ENCODE results near the gene UBE2Z.
A peak's percentile ranks its signal among the peaks of the same experiment; 100 is the strongest.

Gene UBE2Z

GRCh38 chr17:48952904-48953303, 44.7 kb downstream of the UBE2Z start:
- DNase-seq, result no peak
- Histone ChIP-seq H3K9me3 (ENCODE audit: severe bottlenecking) (no peaks in the 10 kb centered on the region), H3K4me3 (ENCODE audit: low read depth, low read length) (no peak overlapping the region), H3K27me3 (ENCODE audit: insufficient read depth, low read depth, severe bottlenecking) (no peaks in the 10 kb centered on the region), H3K36me3 (no peaks in the 10 kb centered on the region), H3K27ac (no peak overlapping the region)
- no peak for TF ChIP-seq CTCF (IDR thresholded peaks at IDR 0.05; ENCODE audit: low read depth, low read length)

DNA sequence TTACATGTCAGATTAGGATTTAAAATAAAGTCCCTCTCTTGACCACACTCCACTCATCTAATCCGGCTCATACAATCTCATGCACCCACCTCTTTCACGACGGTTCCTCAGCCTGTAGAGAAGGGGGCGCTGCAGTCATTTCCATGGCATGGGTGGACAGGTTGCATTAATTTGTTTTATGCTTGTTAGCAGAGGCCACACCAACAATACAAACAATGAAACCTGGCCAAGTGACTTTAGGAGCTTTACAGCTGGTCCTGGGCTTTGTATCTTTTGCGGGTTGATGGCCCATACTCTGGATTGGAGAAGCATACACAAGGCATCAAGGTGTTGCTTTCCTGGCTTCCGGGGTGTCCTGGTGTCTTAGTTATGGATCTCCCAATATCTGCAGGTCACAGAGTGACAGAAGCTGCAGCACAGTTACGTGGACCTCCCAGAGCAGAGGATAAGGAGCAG, 46.1 kb downstream of the UBE2Z start:
- H3K36me3 ChIP-seq, result no peaks in the 10 kb centered on the region
- H3K27ac ChIP-seq, result peak overlapping the region; percentile 42
- no peaks in the 10 kb centered on the region for H3K27me3 ChIP-seq (ENCODE audit: insufficient read depth, low read depth, severe bottlenecking)
- H3K9me3 ChIP-seq (ENCODE audit: severe bottlenecking), result no peaks in the 10 kb centered on the region
- peak; percentile 85 for TF ChIP-seq CTCF (IDR thresholded peaks at IDR 0.05; ENCODE audit: low read depth, low read length)
- peak; percentile 94 for DNase-seq
- peak overlapping the region; percentile 11; the same call in 1 of the 2 replicates for H3K4me3 ChIP-seq (ENCODE audit: low read depth, low read length)

DNA sequence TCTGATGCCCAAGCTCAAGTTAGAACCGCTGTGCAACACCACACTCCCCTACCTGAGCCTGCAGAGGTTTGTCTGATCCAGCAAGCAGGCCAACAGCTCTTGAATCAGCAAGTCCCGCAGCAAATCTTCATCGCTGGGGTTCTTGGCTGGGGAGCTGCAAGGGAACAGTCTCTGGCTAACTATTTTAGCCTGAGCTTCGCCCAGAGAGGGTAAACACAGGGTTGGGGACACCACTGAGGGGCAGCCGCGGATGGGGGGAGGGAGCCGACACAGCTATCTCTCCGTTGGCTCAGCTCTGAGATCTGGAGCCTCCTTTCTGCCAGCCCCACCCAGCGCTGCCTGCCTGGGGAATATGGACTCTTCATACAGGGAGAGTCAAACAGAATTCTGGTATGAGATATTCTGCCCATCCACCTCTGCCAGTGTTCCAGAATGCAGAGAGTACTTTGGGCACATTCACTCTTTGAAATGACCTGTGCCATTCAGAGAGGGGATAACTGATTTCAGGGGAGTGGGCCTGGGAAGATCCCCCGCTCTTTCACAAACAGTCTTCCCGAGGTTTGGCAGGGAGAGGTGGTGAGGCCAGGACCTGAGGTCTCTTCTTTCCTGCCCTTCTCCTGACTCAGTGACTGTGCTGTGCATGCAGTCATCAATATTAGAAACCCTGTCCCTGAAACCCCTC, 52.8 kb downstream of the UBE2Z start:
- Histone ChIP-seq H3K9me3 (ENCODE audit: severe bottlenecking) (no peaks in the 10 kb centered on the region), H3K27me3 (ENCODE audit: insufficient read depth, low read depth, severe bottlenecking) (no peaks in the 10 kb centered on the region), H3K36me3 (no peaks in the 10 kb centered on the region), H3K4me3 (ENCODE audit: low read depth, low read length) (peak overlapping the region; percentile 31), H3K27ac (peak overlapping the region; percentile 74)
- peak; percentile 84 for DNase-seq
- no peak for TF ChIP-seq CTCF (IDR thresholded peaks at IDR 0.05; ENCODE audit: low read depth, low read length)

DNA sequence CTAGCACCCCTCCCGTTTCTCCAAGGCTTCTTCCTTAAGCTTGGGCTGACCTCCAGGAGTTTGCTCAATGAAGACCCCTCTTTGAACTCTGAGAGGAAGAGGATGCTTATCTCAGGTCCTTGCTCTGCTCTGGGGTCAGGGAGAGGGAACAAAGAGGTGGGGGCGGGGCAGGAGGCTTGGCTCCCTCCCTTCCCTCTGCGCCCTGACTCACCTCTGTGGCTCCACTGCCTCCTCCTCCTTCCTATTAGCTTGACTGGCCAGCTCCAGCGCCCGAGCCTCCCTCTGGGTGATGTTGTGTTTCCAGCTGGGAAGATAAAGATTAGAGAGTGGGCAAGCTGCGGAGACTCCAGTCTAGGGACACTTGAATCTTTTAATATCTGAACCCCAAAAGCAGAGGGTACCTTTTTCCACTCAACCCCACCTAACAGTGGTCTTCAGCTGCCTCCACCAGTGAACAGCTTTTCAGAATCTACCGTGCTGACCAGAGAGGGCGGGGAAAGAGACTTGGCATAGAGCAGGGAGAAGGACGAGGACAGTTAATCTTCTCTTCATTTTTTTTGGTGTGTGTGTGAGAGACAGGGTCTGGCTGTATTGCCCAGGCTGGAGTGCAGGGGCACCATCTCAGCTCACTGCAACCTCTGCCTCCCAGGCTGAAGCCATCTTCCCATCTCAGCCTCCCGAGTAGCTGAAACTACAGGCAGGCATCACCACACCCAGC, 53.5 kb downstream of the UBE2Z start:
- Histone ChIP-seq H3K4me3 (ENCODE audit: low read depth, low read length) (peak overlapping the region; percentile 31), H3K27ac (peak overlapping the region; percentile 74), H3K27me3 (ENCODE audit: insufficient read depth, low read depth, severe bottlenecking) (no peaks in the 10 kb centered on the region), H3K36me3 (no peaks in the 10 kb centered on the region), H3K9me3 (ENCODE audit: severe bottlenecking) (no peaks in the 10 kb centered on the region)
- TF ChIP-seq CTCF (IDR thresholded peaks at IDR 0.05; ENCODE audit: low read depth, low read length), result no peak
- DNase-seq, result peak; percentile 89

DNA sequence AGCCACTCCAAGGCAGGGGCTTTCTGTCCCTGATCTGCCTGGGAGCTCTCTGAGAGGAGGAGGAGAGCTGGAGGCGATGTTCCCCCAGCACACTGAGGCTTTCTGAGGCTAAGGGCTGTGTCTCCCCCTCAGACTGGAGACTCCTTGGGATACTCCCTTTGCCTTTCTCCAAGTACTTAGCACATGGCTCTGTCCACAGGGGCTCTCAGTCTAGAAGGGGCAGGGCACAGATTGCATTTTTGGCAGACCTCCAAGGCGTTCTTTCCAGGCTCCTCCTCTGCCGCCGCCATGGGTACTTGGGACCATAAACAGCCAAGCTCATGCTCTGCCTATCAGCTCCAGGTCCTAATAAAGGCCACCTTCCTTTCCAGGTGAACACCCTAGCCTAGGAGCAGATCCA, 62.0 kb downstream of the UBE2Z start:
- H3K4me3 ChIP-seq (ENCODE audit: low read depth, low read length), result no peak overlapping the region
- TF ChIP-seq CTCF (IDR thresholded peaks at IDR 0.05; ENCODE audit: low read depth, low read length), result no peak
- peak overlapping the region; percentile 94 for H3K27ac ChIP-seq
- DNase-seq, result peak; percentile 53
- H3K36me3 ChIP-seq, result no peaks in the 10 kb centered on the region
- H3K9me3 ChIP-seq (ENCODE audit: severe bottlenecking), result no peaks in the 10 kb centered on the region
- H3K27me3 ChIP-seq (ENCODE audit: insufficient read depth, low read depth, severe bottlenecking), result no peaks in the 10 kb centered on the region
